IPS DF 4.7 (cell line): Measurements from ENCODE around the gene ARHGAP31.

Experiments used
- DNase-seq: peaks from one replicate; pipeline ENCODE4 v3.0.0-alpha.2; 2013; ENCODE audit warnings: low spot score; ENCODE audit errors: extremely low read depth

The ARHGAP31 gene

GRCh38 chr3:119437691-119438258 is 143.6 kb downstream of the ARHGAP31 start:
- DNase-seq = no peak

- DNase-seq = no peak
Measured at GRCh38 chr3:119443179-119443578, 149.0 kb downstream of the ARHGAP31 start.

- no peak for DNase-seq
Measured at GRCh38 chr3:119444590-119444989, 150.4 kb downstream of the ARHGAP31 start.

GRCh38 chr3:119453822-119454221 is 159.6 kb downstream of the ARHGAP31 start:
- no peak for DNase-seq

- no peak for DNase-seq
Measured at GRCh38 chr3:119456469-119456868, 162.3 kb downstream of the ARHGAP31 start.

- no peak for DNase-seq
Measured at GRCh38 chr3:119457246-119457645, 163.1 kb downstream of the ARHGAP31 start.

GRCh38 chr3:119463171-119464169 is 169.3 kb downstream of the ARHGAP31 start, which contains the start of gene TMEM39A:
Gene TMEM39A (minus strand): TSS chr3:119463615. CDS start chr3:119462074, 1,541 bp downstream.
- DNase-seq = peak; percentile 93

GRCh38 chr3:119468041-119468440 is 173.9 kb downstream of the ARHGAP31 start:
- no peak for DNase-seq

- DNase-seq = no peak
Measured at GRCh38 chr3:119469418-119470189, 175.4 kb downstream of the ARHGAP31 start.
